Gastrocnemius medialis (tissue), 4 donors: ENCODE results near the gene MAST4.

Source experiments
- CTCF ChIP-seq, 5 experiments: fragments of 450-650 bp in 3 of 5; fragments of 200-600 bp in 2 of 5; sonication (generic) in 2 of 5; IDR thresholded peaks in 4 of 5; conservative IDR thresholded peaks in 1 of 5; 1 replicate in 4 of 5; 2 replicates in 1 of 5; pipeline ENCODE4 v1.5.1; 2016 to 2019; ENCODE audit warnings: antibody characterized with exemption in 5 of 5, mild to moderate bottlenecking in 3 of 5, moderate library complexity in 3 of 5
- POLR2A ChIP-seq, 2 donors: fragments of 450-650 bp; IDR thresholded peaks; one replicate each; pipeline ENCODE4 v1.6.1; 2017; ENCODE audit warnings: antibody characterized with exemption in 2 of 2, mild to moderate bottlenecking in 2 of 2, moderate library complexity in 2 of 2

DNA sequence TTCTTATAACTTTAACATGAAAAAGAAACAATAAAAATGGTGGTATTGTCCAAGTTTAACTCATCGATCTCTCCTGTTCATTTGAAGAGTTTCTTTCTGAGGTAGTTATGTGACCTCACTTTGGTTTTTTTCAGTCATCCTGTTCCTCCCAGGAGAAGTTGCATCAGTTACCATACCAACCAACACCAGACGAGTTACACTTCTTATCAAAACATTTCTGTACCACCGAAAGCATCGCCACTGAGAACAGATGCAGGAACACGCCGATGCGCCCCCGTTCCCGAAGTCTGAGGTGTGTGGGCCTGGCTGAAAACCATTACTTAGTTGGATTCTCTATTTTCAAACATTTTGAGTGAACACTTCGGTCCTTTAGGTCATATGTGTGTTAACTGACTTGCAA lies 504.1 kb downstream of the MAST4 start:
- TF ChIP-seq CTCF (IDR thresholded peaks at IDR 0.05 in 4 of 5, conservative IDR thresholded peaks at IDR 0.05 in 1 of 5) (no peak), POLR2A (IDR thresholded peaks at IDR 0.05) (no peak)
